Measurements from ENCODE around the gene FOXP4.

The FOXP4 gene

GRCh38 chr6:41586252-41587007, 40.2 kb downstream of the FOXP4 start:
- no peak for DNase-seq

GRCh38 chr6:41587131-41587879, 41.1 kb downstream of the FOXP4 start:
- DNase-seq = no peak

GRCh38 chr6:41588111-41588510, 41.9 kb downstream of the FOXP4 start:
- DNase-seq = no peak

DNA sequence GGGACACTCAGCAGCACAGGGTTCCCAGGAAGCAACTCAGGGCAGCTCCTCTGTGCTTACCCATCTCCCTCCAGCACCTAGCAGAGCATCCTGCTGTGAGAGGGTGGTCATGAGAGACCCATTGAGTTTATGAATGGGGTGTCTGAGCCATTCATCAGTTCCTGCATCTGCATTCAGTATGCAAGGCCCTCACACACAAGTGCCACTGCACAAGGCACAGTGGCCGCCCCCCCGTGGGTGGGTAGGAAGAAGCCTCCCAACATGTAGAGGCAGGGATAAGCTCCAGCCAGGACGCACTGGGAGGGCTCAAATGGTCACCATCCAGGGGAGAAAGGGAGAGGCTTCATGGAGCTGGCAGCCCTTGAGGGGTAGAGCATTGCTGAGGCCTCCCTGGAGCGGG, 43.0 kb downstream of the FOXP4 start:
- DNase-seq = no peak

- no peak for DNase-seq
These were observed 43.7 kb downstream of the FOXP4 start for GRCh38 chr6:41589636-41590622.

DNA sequence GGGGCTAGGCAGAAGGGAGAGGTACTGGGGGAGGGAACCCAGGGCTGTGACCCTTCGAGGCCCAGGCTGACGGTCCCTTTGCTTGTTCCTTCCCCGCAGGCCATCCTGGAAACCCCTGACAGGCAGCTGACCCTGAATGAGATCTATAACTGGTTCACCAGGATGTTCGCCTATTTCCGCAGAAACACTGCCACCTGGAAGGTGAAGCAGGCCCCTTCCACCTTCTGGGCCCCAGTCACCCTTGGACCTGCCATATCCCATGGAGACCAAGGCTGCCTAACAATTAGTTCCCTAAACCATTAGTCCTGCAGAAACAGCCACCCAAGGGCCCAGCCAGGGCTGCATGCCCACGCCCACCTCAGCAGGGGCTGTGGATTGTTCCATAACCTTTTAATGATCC, 44.9 kb downstream of the FOXP4 start:
- no peak for DNase-seq

- peak; percentile 78 for DNase-seq
These were observed 45.8 kb downstream of the FOXP4 start for GRCh38 chr6:41591859-41592502.

- no peak for DNase-seq
These were observed 47.2 kb downstream of the FOXP4 start for GRCh38 chr6:41593406-41593805.

- no peak for DNase-seq
These were observed 47.7 kb downstream of the FOXP4 start for GRCh38 chr6:41593839-41594238.

DNA sequence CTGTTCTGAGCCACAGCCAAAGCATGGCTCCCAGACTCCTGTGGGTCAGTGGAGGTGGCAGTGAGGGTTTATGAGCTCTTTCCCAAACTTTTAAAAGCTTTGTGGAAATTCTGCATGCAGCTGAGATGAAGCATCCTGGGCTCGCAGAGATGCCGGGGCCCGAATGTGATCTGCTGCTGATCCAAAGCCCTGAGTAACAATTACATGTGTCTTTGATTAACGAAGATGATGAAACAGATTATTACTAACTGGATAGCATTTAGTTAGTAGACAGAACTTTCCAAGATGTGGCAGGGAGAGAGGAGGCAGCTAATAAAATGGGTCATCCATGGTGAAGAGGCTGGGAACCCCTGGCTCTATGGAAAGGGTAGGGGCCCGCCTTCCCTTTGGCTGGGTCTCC, 48.1 kb downstream of the FOXP4 start:
- DNase-seq = no peak

- no peak for DNase-seq
These were observed 48.6 kb downstream of the FOXP4 start for GRCh38 chr6:41594766-41595165.

GRCh38 chr6:41595166-41595565, 49.0 kb downstream of the FOXP4 start:
- no peak for DNase-seq

DNA sequence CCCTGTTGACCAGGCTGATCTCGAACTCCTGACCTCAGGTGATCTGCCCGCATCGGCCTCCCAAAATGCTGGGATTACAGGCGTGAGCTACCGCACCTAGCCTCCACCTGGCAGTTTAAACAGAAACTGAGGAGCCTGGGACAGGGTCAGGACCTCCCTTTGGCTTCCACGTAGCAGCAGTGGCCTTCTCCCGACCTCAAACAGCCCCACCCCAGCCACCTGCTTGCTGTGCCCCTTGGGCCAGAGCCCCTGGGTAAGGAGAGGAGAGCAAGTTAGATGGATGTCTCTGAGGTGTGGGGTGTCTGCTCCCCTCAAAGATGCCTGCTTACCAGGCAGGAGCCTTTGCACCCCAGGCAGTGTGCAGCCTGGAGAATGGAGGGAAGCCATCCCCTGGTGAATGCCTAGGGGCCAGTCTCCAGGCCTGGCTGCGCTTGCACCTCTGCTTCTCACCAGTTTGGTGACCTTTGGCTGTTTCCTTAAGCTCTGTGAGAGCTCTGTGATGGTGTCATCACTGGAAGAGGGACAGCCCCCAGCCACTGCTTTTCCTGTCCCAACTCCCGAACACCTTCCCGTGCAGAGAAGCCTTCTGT, 50.0 kb downstream of the FOXP4 start:
- no peak for DNase-seq

GRCh38 chr6:41596807-41597206, 50.6 kb downstream of the FOXP4 start:
- no peak for DNase-seq

- no peak for DNase-seq
These were observed 51.2 kb downstream of the FOXP4 start for GRCh38 chr6:41597246-41598000.

DNA sequence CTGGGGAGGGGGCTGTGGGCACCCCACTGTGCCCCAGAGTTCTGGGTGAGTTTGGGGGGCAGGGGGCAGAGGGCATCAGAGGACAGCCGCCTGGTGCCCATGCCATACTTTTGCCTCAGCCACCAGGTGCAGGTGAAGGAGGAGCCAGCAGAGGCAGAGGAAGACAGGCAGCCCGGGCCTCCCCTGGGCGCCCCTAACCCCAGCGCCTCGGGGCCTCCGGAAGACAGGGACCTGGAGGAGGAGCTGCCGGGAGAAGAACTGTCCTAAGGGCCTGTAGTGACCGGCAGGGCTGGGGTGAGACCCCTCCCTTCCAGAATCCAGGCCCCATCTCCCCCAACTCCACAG, 52.5 kb downstream of the FOXP4 start:
- DNase-seq = no peak

DNA sequence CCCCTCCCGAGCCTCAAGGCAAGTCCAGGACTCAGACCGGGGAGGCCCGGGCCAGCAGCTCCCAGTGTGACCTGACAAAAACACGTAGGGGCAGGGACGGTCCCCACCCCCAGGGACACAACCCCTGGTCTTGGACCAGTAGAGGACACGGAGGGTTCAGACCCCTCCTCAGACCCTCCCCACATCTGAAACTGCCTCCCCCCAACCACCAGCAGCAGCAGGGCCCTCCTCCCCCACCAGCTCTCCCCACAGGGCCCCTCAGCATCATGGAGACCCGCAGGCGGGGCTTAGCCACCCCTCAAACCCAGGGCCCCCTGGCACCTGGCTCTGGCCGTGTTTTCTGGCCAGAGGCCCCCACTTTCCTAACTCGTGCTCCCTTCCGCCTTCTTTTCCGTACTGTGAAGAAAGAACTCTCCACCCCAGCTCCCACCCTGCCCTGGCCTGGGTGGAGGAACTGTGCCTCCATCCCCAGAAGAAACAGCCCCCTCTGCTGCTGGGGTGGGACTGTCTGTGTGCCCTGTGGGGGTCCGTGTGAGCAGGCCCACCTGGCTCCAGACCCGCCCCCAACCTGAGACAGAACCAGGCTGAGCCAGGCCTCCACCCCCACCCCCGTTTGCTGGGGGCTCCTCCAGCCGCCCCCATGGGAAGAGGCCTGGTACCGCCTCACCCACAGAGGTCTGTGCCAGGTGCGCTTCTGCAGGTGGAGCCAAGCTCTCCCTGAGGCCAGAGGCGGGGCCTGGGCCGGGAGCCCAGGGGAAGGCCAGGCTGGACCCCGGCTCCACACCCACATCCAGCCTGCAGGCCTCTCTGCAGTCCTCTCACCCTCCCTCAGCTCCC, 53.1 kb downstream of the FOXP4 start:
- DNase-seq = no peak

- DNase-seq = no peak
These were observed 53.8 kb downstream of the FOXP4 start for GRCh38 chr6:41599852-41600445.

DNA sequence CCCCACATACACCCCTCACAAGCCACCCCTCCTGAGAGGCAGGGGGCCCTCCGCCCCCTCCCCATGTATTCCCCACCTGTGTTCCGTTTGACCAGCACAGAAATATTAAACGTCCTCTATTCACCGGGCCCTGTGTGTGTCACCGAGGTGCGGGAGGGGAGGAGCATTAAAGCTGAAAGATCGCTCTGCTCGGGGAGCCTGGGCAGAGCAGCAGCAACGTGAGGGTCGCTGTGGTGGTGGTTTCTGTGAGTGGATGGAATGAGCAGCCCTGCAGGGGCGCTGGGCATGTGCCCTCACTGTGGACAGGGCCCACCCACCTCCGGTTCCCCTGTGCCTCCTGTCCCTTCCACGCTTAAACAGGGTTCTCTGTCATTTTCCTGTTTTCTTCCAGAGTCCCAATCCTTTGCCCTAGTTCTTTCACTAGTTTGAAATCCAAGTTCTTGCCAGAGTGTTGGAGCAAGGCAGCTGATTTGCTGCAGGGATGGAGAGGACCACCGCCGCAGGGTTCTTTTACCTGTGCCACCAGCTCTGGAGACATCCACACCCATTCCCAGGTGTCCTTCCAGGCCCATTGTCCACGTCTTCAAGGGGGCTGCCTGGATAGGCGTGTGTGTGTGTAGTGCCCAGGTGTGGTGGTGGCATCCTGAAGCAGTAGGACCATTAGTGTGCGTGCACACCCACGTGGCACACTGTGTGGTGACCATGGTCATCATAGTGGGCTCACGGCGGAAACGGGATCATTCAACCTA, 54.5 kb downstream of the FOXP4 start:
- DNase-seq = no peak

DNA sequence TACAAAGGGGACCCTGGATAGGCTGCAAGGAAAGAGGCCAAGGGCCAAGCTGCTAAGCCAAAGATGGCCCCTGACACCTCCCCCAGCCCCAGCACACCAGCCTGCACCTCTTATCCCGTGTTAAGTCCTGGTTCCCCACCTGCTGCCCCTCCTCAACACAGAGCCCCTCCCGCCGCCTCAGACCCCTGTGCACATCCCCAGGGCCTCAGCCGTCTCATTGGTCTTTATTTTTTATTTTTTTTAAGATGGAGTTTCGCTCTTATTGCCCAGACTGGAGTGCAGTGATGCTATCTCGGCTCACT, 55.0 kb downstream of the FOXP4 start:
- no peak for DNase-seq
